Stimulated activated naive CD4-positive, alpha-beta T cell (primary cell): ENCODE measurements around the gene PPP3R2.
"Not testable (repeated sequence)": the region's sequence is repeated elsewhere in the genome, so short reads cannot be mapped to it uniquely, and the experiment has no call there.

Experiments
- DNase-seq, 6 experiments: peaks; one replicate each; lab custom pipeline; 2025; lab: John Stamatoyannopoulos, UW

The PPP3R2 gene, protein sequence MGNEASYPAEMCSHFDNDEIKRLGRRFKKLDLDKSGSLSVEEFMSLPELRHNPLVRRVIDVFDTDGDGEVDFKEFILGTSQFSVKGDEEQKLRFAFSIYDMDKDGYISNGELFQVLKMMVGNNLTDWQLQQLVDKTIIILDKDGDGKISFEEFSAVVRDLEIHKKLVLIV

DNA sequence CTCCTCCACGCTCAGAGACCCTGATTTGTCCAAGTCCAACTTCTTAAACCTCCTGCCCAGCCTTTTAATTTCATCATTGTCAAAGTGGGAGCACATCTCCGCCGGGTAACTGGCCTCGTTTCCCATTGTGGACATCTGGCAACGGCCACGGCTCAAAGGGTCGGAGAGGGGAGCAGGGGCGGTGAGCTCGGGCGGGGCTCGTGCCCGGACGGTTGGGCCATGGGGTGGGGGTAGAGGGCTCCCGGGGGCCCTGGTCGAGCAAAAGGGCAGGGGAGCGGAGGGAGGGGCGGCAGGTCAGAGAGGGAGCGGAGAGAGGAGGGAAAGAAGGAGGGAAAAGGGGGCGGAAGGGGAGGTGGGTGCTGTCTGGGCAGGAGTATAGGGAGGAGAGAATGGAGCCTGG lies at the start of gene PPP3R2:
TSS of gene PPP3R2 (minus strand) at position 174 of the 400 bp plus-strand sequence. CDS start at position 126, 48 bp downstream.
- no peak for DNase-seq

DNA sequence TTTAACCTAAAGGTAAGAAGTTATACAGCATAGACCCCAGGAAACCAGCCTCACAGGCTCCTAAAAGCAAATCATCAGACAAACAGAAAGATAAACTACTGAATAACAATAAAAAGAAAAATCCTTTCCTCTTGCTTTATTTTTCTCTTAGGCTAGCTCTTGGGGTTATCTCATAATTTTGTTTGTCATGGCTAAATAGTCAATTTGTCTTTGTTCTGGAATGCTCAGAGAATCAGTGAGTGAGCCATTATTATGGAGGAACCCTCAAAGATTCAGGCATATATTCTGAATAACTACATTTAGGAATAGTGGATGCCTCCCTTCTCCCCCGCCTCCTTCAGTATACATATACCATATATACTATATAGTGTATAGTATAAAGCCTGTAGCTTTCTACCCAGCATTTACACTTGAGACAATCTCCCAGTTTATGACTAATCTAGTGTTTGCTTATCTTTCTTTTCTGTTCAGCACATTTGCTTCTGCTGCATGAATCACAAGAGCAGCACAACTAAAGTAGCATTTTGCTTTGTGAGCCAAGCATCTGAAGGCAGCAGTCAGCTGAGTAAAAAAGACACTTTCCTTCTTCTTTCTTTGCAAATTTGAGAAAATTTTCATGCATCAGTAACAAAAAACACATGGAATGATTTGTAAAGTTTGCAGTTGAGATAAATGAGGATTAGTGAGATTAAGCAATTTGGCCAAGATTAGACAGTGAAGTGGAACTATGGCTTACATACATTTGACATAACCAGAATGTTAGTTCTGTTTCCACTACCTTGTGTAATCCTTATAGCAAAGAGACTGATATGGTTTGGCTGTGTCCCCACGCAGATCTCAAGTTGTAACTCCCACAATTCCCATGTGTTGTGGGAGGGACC lies 45.3 kb upstream of the PPP3R2 start:
- no peak for DNase-seq

DNA sequence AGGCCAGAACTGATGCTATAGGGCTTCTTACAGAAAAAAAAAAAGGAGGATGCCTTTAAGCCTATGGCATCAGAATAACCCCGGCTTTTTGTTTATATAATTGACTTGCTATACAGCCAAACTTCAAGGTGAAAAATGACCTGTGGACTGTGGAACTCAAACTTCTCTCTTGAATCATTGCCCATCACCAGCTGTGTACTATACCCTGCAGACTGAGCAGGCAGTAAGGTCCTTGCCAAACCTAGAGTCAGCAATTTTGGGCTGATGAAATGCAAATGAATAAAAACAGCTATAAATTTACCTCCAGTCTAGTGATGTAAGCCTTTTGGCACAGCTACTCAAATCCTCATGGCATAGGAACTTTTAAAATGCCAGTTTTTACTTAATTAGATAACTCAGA lies 44.5 kb upstream of the PPP3R2 start:
- no peak for DNase-seq

DNA sequence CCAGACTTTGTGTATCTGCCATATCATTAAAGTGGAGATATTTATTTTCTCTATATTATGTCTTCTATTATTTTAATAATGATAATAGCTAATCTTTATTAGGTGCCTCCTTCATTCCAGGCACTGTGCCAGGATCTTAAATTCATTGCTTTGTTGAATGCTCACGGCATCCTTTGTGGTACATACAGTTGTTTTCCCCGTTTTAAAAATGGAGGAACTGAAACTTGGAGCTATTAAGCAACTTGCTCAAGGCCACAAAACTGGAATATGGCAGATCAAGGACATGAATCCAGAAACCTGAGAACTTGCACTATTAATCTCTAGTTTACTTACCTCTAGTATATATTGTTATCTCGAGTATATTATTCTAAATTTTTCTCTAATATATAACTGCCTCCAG lies 41.5 kb upstream of the PPP3R2 start:
- no peak for DNase-seq

GRCh38 chr9:101635473-101635872 lies 40.7 kb upstream of the PPP3R2 start:
- no peak for DNase-seq

- no peak for DNase-seq
These were observed 40.1 kb upstream of the PPP3R2 start for GRCh38 chr9:101634741-101635409.

- no peak for DNase-seq
These were observed 37.8 kb upstream of the PPP3R2 start for GRCh38 chr9:101632611-101633010.

DNA sequence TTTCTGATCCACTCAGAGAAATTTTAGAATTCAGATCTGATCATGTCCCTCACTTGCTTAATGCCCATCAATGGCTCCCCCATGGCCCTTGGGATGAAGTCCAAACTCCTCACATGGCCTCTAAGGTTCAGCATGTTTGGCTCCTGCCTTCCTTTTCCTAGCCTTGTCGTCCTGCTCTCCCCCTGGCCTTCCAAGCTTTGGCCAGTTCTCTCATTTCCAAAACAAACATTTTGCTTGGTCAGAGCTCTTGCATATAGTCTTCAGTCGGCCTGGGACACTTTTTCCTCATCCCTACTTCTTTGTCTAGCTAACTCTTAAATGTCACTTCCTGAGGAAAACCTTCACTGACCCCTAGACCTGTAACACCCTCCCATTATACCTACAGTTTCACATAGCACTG lies 37.1 kb upstream of the PPP3R2 start:
- DNase-seq: no peak

DNA sequence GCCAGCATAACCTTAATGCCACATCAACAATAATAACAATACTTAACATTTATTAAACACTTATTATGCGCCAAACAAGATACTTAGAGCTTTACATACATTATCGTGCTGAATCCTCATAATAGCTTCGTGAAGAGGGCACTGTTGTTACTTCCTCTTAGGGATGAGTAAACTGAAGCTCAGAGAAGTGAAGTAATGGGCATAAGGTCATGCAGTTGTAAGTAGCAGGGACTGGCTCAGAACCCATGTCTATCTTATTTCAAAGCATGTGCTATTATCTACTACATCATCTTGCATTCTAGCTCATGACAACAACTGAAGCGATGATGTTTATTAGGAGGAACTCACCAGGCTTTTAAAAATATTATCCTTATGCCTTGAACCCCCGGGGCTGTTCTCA lies 34.9 kb upstream of the PPP3R2 start:
- DNase-seq: no peak

DNA sequence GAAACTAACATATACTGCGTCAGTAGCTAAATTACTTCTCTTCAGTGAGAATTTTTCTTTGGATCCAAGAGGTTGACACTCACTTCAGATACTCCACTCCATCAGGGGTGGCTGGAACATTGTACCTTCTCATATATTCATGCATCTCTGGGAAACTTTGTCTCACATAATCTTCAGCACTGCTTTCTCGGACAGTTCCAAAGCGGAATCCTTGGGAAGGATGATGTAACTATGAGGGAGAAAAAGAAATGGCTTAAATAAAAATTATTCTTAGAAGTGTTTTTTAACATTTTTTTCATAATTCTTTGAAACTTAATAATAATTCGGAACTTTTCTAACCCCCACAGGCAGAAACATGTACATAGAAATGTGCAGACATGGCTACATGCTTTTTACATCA lies 33.4 kb upstream of the PPP3R2 start:
- DNase-seq: no peak

GRCh38 chr9:101626295-101626694 lies 31.5 kb upstream of the PPP3R2 start:
- no peak for DNase-seq

GRCh38 chr9:101625876-101626275 lies 31.1 kb upstream of the PPP3R2 start:
- no peak for DNase-seq

DNA sequence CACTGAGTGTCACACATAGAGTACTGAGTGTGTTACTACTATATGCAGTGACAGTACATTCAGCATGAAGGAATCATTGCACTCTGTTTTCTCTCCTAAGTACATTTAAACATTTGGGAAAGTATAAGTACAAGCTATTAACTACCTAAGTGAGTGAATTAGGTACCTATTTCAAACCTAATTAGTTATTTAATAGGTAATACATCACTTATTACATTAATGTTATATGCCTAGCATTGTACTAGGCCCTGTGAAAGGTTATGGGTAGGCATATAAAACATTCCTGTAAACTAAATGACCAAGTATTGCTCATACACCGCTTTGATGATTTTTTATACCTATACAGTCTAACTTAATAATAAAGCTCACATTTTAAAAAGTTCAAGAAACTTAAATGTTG lies 25.7 kb upstream of the PPP3R2 start:
- DNase-seq: no peak

DNA sequence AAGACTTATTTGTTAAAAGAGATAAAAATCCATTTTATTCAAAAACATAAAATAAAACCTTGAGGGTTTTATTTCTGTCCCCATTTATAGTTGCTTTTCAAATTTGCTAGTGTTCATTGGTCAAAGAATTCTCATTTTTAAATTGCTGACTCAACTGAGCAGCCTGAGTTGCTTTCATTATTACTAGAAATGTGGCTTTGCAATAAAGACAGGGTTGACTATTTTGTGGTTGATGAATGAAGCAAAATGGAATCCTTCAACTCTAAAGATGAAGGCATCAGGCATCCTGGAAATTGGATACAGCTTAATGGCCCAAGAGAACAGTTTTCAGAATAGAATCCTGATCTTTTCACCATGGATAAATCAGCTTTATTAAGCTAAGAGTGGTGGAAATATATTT lies 23.9 kb upstream of the PPP3R2 start:
- no peak for DNase-seq

GRCh38 chr9:101605547-101605946 lies 10.8 kb upstream of the PPP3R2 start:
- DNase-seq: no peak

GRCh38 chr9:101604296-101604695 lies 9.5 kb upstream of the PPP3R2 start:
- DNase-seq: no peak

GRCh38 chr9:101601904-101602765 lies 7.4 kb upstream of the PPP3R2 start:
- peak in 2 of 6 experiments; percentile 39 to 49 for DNase-seq

GRCh38 chr9:101593345-101593744 lies 1.4 kb downstream of the PPP3R2 start:
- DNase-seq: no peak

GRCh38 chr9:101592788-101593187 lies 2.0 kb downstream of the PPP3R2 start:
- no peak for DNase-seq

DNA sequence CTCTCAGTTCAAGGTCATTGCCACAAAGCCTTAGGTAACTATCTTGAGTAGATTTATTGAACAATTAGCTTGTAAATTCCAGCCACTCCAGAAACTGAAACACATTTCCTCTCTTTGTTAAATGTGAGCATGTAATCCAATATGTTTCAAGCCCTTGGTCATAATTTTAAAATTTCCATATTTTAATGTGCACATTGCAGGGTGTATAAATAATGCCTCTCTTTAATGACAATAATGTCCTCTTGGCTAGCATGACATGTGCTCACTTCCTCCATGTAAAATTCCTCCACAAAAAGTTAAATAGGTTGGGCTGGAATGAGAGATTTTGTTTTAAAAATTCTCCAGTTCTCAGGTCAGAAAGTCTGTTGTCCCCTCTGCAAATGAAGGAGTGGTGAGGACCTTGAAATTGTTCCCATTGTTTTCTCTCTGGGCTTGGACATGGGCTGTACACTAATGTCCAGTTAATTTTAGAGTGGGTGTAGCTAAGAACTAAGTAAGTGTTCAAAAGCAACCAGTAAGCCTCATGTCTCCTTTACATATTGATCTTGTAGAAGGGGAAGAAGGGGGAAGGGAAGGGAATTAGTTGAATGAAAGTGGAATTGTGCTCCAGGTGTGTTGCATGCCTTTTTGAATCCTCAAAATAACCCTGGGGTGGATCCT lies 2.9 kb downstream of the PPP3R2 start:
- DNase-seq: no peak

GRCh38 chr9:101590901-101591300 lies 3.9 kb downstream of the PPP3R2 start:
- no peak for DNase-seq

GRCh38 chr9:101590074-101590473 lies 4.7 kb downstream of the PPP3R2 start:
- not testable (repeated sequence) for DNase-seq
